Osteoblast (primary cell): ENCODE results near the gene P4HTM. TPM values are rescaled to one million over a fixed set of nuclear protein-coding genes. Genes with fewer than 3 reads are reported as not detected.

Experiments used
- DNase-seq: peaks from one replicate; pipeline ENCODE4 v3.0.0; 2011; ENCODE audit warnings: low spot score, mixed read lengths; ENCODE audit not compliant: insufficient read length; ENCODE audit errors: missing footprints
- H2AFZ ChIP-seq: 2 replicates; pipeline ENCODE4 v1.6.0; 2011; ENCODE audit warnings: mild to moderate bottlenecking, low read length
- H3K27ac ChIP-seq: 2 replicates; pipeline ENCODE4 v1.5.1; 2011; ENCODE audit warnings: mild to moderate bottlenecking, low read depth, low read length, moderate library complexity
- H3K27me3 ChIP-seq: 2 replicates; pipeline ENCODE4 v1.6.0; 2012; ENCODE audit warnings: mild to moderate bottlenecking, control low read depth, inconsistent platforms, low read length, moderate library complexity; ENCODE audit not compliant: insufficient read depth
- H3K36me3 ChIP-seq: 2 replicates; pipeline ENCODE4 v1.5.1; 2011; ENCODE audit warnings: mild to moderate bottlenecking, low read length, control low read depth, moderate library complexity; ENCODE audit not compliant: insufficient read depth
- H3K4me1 ChIP-seq: 2 replicates; pipeline ENCODE4 v1.5.1; 2011; ENCODE audit warnings: mild to moderate bottlenecking, low read length, control low read depth, moderate library complexity; ENCODE audit not compliant: insufficient read depth
- H3K4me2 ChIP-seq: 2 replicates; pipeline ENCODE4 v1.6.0; 2011; ENCODE audit warnings: mild to moderate bottlenecking, low read length; ENCODE audit not compliant: insufficient read depth
- H3K4me3 ChIP-seq: fragments of 200-600 bp; sonication (generic); 3 replicates; pipeline ENCODE4 v1.5.1; 2012; ENCODE audit warnings: mild to moderate bottlenecking, low read length, inconsistent platforms; ENCODE audit not compliant: insufficient read depth
- H3K79me2 ChIP-seq: 2 replicates; pipeline ENCODE4 v1.6.0; 2012; ENCODE audit warnings: mild to moderate bottlenecking, low read length, control low read depth, inconsistent platforms; ENCODE audit not compliant: insufficient read depth
- H3K9me3 ChIP-seq: 2 replicates; pipeline ENCODE4 v1.5.1; 2011; ENCODE audit warnings: low read depth, low read length, control low read depth
- H4K20me1 ChIP-seq: 2 replicates; pipeline ENCODE4 v1.6.0; 2012; ENCODE audit warnings: mild to moderate bottlenecking, low read length, control low read depth; ENCODE audit not compliant: insufficient read depth
- total RNA-seq: library from RNA; depleted of rRNA; stranded (reverse); fragments of >200 nt; gene quantifications from 2 replicates; pipeline ENCODE4 v1.2.3, GENCODE V29; 2012
- TF ChIP-seq, protein P1 (sequence below): IDR thresholded peaks from 2 replicates; pipeline ENCODE4 v1.5.1; 2011; ENCODE audit warnings: mild to moderate bottlenecking, low read depth, low read length, moderate library complexity; ENCODE audit errors: extremely low read depth

Gene P4HTM
- total RNA-seq, 1 donor, result 31.8 TPM

DNA sequence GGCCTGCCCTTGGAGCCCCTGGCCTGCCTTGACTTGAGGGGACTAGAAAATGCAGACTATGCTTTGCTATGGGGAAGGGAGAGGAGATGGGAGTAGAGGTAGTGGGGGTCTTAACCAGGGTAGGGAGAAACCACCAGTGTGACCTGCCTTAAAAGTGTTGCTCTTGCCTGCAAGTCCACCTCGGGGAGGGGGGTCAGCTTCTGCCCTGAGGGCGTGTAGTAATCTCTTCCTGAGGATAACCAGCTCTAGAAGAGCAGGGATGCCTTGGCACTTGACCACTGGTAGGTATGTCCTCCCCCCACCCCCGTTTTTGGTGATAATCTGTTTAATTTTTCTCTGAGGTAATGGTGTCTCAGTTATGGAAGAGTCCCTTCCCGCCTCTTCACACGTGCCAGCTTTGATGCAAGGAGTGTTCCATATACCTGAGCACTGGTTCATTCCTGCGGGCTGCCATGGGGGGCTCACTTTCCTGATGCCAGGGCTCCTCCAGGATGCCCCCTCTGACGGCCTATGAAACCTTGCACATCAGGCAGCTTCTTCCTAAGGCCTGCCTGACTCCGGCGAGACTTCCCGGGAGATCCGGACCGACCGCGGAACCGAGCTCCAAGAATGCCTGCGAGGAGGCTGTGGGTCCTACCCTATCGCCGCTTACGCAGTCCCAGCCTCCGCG is 780 bp upstream of the P4HTM start:
- DNase-seq, result peak; percentile 62
- Histone ChIP-seq H3K9me3 (no peaks in the 10 kb centered on the region), H3K27me3 (no peaks in the 10 kb centered on the region), H3K36me3 (peaks cover 17% of the 10 kb centered on the region), H3K4me3 (peak overlapping the region; percentile 89), H3K79me2 (peaks cover 39% of the 10 kb centered on the region), H3K4me2 (peak overlapping the region; percentile 88), H3K4me1 (peaks cover 22% of the 10 kb centered on the region), H3K27ac (peak overlapping the region; percentile 90), H4K20me1 (peaks cover 8% of the 10 kb centered on the region), H2AFZ (peak overlapping the region; percentile 53)
- TF ChIP-seq, protein P1, sequence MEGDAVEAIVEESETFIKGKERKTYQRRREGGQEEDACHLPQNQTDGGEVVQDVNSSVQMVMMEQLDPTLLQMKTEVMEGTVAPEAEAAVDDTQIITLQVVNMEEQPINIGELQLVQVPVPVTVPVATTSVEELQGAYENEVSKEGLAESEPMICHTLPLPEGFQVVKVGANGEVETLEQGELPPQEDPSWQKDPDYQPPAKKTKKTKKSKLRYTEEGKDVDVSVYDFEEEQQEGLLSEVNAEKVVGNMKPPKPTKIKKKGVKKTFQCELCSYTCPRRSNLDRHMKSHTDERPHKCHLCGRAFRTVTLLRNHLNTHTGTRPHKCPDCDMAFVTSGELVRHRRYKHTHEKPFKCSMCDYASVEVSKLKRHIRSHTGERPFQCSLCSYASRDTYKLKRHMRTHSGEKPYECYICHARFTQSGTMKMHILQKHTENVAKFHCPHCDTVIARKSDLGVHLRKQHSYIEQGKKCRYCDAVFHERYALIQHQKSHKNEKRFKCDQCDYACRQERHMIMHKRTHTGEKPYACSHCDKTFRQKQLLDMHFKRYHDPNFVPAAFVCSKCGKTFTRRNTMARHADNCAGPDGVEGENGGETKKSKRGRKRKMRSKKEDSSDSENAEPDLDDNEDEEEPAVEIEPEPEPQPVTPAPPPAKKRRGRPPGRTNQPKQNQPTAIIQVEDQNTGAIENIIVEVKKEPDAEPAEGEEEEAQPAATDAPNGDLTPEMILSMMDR, result no peak

DNA sequence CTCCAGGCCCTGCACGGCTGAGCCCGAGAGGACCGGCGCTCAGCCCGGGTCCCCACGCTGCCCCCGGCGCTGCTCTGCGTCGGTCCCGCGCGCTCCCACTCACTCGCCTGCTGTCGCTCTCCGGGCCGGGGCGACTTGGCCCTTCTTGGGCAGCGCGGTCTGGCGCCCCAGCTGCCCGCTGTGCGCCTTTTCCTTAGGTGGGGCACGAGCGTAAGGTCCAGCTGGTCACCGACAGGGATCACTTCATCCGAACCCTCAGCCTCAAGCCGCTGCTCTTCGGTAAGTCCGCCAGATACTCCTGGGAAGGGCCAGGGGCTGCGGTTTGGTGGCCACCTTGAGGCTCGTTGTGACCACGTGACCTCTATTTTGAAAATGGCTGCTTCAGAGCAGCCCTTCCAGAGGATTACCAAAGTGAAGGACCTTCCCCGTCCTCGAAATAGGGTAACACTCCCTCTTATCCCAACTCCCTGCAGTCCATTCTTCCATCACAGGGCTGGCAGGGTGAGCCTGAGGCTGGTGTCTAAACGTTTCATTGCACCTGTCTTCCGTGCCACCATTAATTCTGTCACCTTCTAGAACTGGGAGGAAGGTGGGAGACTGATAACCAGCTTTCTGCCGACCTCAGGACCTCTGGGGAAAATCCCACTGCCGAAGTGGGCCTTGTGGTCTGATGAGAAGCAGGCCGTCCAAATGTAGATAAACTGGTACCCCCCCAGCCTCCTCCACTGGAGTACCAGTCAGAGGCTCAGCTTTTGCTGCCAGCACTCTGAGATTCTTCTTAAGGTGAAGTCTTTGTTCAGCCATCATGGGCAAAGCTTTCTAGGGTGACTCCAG is 812 bp downstream of the P4HTM start:
- H3K4me1 ChIP-seq, result peaks cover 22% of the 10 kb centered on the region
- no peaks in the 10 kb centered on the region for H3K27me3 ChIP-seq
- peaks cover 9% of the 10 kb centered on the region for H3K36me3 ChIP-seq
- TF ChIP-seq, protein P1, result no peak
- peaks cover 8% of the 10 kb centered on the region for H4K20me1 ChIP-seq
- H3K4me3 ChIP-seq, result peak overlapping the region; percentile 89
- H3K79me2 ChIP-seq, result peaks cover 44% of the 10 kb centered on the region
- peak overlapping the region; percentile 90 for H3K27ac ChIP-seq
- peak; percentile 71 for DNase-seq
- peak overlapping the region; percentile 73 for H2AFZ ChIP-seq
- H3K9me3 ChIP-seq, result no peaks in the 10 kb centered on the region
- peak overlapping the region; percentile 88 for H3K4me2 ChIP-seq

DNA sequence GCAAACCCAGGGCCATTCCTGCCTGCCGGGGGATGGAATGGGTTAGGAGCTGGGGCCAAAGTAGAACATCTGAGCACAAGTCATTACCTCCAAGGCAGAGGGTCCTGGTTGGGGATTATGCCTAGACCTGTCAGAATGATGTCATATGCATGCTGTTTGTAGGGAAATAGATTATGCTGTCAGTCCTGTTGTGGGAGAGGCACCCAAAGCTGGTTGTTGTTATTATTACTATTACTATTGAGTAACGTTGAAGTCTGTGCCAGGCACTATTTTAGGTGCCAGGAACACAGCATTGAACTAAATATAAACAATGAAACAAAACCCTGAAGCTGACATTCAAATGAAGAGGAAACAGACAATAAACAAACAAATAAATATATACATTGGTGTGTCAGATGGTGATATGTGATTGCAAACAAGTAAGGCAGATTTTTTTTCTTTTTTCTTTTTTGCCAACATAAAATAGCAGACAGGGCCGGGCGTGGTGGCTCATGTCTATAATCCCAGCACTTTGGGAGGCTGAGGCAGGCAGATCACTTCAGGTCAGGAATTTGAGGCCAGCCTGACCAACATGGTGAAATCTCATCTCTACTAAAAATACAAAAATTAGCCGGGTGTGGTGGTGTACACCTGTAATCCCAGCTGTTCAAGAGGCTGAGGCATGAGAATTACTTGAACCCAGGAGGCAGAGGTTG is 2.0 kb downstream of the P4HTM start:
- DNase-seq, result no peak
- peaks cover 8% of the 10 kb centered on the region for H4K20me1 ChIP-seq
- peak overlapping the region; percentile 51 for H3K27ac ChIP-seq
- H3K4me3 ChIP-seq, result peak overlapping the region; percentile 89
- no peak overlapping the region for H2AFZ ChIP-seq
- H3K4me2 ChIP-seq, result peak overlapping the region; percentile 88
- TF ChIP-seq, protein P1, result no peak
- H3K36me3 ChIP-seq, result peaks cover 9% of the 10 kb centered on the region
- H3K4me1 ChIP-seq, result peaks cover 22% of the 10 kb centered on the region
- no peaks in the 10 kb centered on the region for H3K9me3 ChIP-seq
- H3K79me2 ChIP-seq, result peaks cover 45% of the 10 kb centered on the region
- H3K27me3 ChIP-seq, result no peaks in the 10 kb centered on the region
